SK-N-SH (cell line): ENCODE results near the gene SLC13A2.

Experiments
- EP300 ChIP-seq, 2 experiments: IDR thresholded peaks; 2 replicates each; pipeline versions ENCODE4 v1.4.0 to v1.6.1; 2012; ENCODE audit warnings: borderline replicate concordance in 1 of 2, low read depth in 1 of 2, low read length in 1 of 2
- FOSL2 ChIP-seq: IDR thresholded peaks from 2 replicates; pipeline ENCODE4 v1.4.0; 2012; ENCODE audit warnings: low read depth, mild to moderate bottlenecking, moderate library complexity, borderline replicate concordance
- MAX ChIP-seq: IDR thresholded peaks from 2 replicates; pipeline ENCODE4 v1.4.0; 2012; ENCODE audit warnings: low read depth
- MXI1 ChIP-seq: IDR thresholded peaks from 2 replicates; pipeline ENCODE4 v1.6.1; 2012; ENCODE audit warnings: mild to moderate bottlenecking, low read depth, low read length, improper control_type of control experiment
- NFIC ChIP-seq: IDR thresholded peaks from 2 replicates; pipeline ENCODE4 v1.4.0; 2012; ENCODE audit warnings: borderline replicate concordance
- RAD21 ChIP-seq: IDR thresholded peaks from 2 replicates; pipeline ENCODE4 v1.6.1; 2012; ENCODE audit warnings: mild to moderate bottlenecking, low read length
- REST ChIP-seq: IDR thresholded peaks from 2 replicates; pipeline ENCODE4 v1.6.1; 2012; ENCODE audit warnings: mild to moderate bottlenecking, low read depth, low read length, moderate library complexity
- SMC3 ChIP-seq: IDR thresholded peaks from 2 replicates; pipeline ENCODE4 v1.6.1; 2012; ENCODE audit warnings: low read depth, low read length, improper control_type of control experiment
- TAF1 ChIP-seq: IDR thresholded peaks from 2 replicates; pipeline ENCODE4 v1.6.1; 2012; ENCODE audit warnings: low read depth, mild to moderate bottlenecking, low read length, moderate library complexity, borderline replicate concordance
- TF ChIP-seq, protein P1 (sequence below): fragments of 200-600 bp; sonication (generic); IDR thresholded peaks from 2 replicates; pipeline ENCODE4 v1.6.1; 2017; ENCODE audit warnings: antibody characterized with exemption, mild to moderate bottlenecking, moderate library complexity
- TF ChIP-seq, protein P2 (sequence below): fragments of 150-350 bp; IDR thresholded peaks from 2 replicates; pipeline ENCODE4 v1.6.1; 2017; ENCODE audit warnings: antibody characterized with exemption, low read length, low read depth, borderline replicate concordance

DNA sequence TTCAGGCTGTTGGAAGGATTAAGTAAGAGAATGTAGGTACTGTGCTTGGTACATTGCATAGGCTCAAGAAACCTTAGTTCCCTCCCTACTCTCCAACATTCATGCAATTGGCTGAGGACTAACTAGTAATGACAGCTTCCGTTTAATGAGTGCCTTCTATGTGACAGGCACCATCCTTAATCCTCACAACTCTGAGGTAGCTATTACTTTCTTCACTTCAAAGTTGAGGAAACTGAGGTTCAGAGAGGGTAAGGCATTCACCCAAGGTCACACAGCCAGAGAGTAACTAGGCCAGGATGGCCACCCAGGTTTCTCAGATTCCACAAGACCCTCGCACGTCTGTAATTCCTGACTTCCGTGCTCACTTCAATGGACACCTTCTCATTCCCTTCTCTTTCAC lies 56.8 kb downstream of the SLC13A2 start:
- TF ChIP-seq SMC3, result no peak
- no peak for TF ChIP-seq TAF1
- TF ChIP-seq, protein P1, sequence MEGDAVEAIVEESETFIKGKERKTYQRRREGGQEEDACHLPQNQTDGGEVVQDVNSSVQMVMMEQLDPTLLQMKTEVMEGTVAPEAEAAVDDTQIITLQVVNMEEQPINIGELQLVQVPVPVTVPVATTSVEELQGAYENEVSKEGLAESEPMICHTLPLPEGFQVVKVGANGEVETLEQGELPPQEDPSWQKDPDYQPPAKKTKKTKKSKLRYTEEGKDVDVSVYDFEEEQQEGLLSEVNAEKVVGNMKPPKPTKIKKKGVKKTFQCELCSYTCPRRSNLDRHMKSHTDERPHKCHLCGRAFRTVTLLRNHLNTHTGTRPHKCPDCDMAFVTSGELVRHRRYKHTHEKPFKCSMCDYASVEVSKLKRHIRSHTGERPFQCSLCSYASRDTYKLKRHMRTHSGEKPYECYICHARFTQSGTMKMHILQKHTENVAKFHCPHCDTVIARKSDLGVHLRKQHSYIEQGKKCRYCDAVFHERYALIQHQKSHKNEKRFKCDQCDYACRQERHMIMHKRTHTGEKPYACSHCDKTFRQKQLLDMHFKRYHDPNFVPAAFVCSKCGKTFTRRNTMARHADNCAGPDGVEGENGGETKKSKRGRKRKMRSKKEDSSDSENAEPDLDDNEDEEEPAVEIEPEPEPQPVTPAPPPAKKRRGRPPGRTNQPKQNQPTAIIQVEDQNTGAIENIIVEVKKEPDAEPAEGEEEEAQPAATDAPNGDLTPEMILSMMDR, result no peak
- no peak for TF ChIP-seq NFIC
- no peak for TF ChIP-seq FOSL2
- no peak for TF ChIP-seq EP300 (IDR thresholded peaks at IDR 0.05; ENCODE audit: borderline replicate concordance in 1 of 2, low read depth in 1 of 2, low read length in 1 of 2)
- TF ChIP-seq RAD21, result no peak
- TF ChIP-seq, protein P2, sequence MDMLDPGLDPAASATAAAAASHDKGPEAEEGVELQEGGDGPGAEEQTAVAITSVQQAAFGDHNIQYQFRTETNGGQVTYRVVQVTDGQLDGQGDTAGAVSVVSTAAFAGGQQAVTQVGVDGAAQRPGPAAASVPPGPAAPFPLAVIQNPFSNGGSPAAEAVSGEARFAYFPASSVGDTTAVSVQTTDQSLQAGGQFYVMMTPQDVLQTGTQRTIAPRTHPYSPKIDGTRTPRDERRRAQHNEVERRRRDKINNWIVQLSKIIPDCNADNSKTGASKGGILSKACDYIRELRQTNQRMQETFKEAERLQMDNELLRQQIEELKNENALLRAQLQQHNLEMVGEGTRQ, result no peak
- no peak for TF ChIP-seq MXI1
- no peak for TF ChIP-seq MAX
- no peak for TF ChIP-seq REST
